ENCODE data around the gene NEURL1B.
"Not testable (repeated sequence)": the region's sequence is repeated elsewhere in the genome, so short reads cannot be mapped to it uniquely, and the experiment has no call there.

Gene NEURL1B

DNA sequence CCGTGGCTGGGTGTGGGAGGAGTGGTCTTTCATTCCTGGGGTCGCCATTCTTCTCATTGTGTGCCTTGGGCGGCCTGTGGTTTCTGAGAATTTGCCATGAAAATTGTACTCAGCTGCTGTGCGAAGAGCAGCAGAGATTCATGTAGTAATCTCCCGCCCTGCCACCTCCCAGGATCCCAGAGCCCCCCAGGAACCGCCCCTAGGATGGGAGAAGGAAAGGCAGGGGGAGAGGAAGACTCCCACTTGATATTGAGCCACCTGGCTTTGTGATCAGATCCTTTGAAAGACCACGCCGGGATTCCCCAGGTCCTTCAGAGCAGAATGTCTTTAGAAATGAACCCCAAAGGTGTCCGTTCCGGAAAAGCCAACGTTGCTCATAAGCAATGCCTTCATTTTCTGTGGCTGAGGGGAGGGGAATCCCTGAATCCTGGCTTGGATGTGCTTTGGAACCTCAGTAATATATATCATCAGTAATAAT, 27.6 kb downstream of the NEURL1B start:
- H3K9ac ChIP-seq (ENCODE audit: low read length): no peak overlapping the region
- no peaks in the 10 kb centered on the region for H3K4me1 ChIP-seq (ENCODE audit: control insufficient read depth, insufficient read depth, low read length)
- no peaks in the 10 kb centered on the region for H3K27me3 ChIP-seq (ENCODE audit: control insufficient read depth, insufficient read depth, low read length)
- no peak overlapping the region for H3K4me3 ChIP-seq (ENCODE audit: low read depth, low read length)
- H3K36me3 ChIP-seq (ENCODE audit: control insufficient read depth, insufficient read depth, low read length): no peaks in the 10 kb centered on the region
- H3K27ac ChIP-seq (ENCODE audit: low read depth, low read length): no peak overlapping the region
- H3K9me3 ChIP-seq (ENCODE audit: control insufficient read depth, insufficient read depth, low read depth, low read length): no peaks in the 10 kb centered on the region

DNA sequence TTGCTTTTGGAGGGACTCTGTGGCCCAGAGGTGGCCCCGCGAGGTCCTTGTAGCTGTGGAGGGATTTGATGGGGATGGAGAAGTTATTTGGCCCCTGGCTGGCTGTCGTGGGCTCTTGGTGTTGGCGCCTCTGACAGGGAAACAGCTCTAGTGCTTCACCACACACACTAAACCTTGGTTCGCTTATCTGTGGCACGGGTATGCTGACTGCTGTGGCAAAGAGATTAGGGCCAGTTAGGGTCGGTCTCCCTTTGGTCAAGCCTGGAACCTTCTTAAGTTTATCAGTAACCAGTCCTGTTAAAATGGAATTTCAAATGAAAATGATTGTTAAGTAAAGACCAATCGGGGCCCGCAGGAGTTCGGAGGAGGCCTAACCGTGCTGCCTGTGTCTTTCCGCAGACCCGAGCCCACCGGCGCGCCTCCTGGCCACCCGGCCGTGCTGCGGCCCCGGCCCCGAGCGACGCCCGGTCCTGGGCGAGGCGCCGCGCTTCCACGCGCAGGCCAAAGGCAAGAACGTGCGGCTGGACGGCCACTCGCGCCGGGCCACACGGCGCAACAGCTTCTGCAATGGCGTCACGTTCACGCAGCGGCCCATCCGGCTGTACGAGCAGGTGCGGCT, 28.4 kb downstream of the NEURL1B start:
- H3K4me1 ChIP-seq (ENCODE audit: control insufficient read depth, insufficient read depth, low read length): no peaks in the 10 kb centered on the region
- no peak overlapping the region for H3K9ac ChIP-seq (ENCODE audit: low read length)
- H3K27ac ChIP-seq (ENCODE audit: low read depth, low read length): no peak overlapping the region
- no peaks in the 10 kb centered on the region for H3K36me3 ChIP-seq (ENCODE audit: control insufficient read depth, insufficient read depth, low read length)
- no peak overlapping the region for H3K4me3 ChIP-seq (ENCODE audit: low read depth, low read length)
- H3K9me3 ChIP-seq (ENCODE audit: control insufficient read depth, insufficient read depth, low read depth, low read length): no peaks in the 10 kb centered on the region
- no peaks in the 10 kb centered on the region for H3K27me3 ChIP-seq (ENCODE audit: control insufficient read depth, insufficient read depth, low read length)

- Histone ChIP-seq H3K27ac (ENCODE audit: low read depth, low read length) (no peak overlapping the region), H3K9ac (ENCODE audit: low read length) (no peak overlapping the region), H3K4me3 (ENCODE audit: low read depth, low read length) (no peak overlapping the region), H3K4me1 (ENCODE audit: control insufficient read depth, insufficient read depth, low read length) (no peaks in the 10 kb centered on the region), H3K27me3 (ENCODE audit: control insufficient read depth, insufficient read depth, low read length) (no peaks in the 10 kb centered on the region), H3K9me3 (ENCODE audit: control insufficient read depth, insufficient read depth, low read depth, low read length) (no peaks in the 10 kb centered on the region), H3K36me3 (ENCODE audit: control insufficient read depth, insufficient read depth, low read length) (no peaks in the 10 kb centered on the region)
Measured at GRCh38 chr5:172670005-172670402, 28.9 kb downstream of the NEURL1B start.

DNA sequence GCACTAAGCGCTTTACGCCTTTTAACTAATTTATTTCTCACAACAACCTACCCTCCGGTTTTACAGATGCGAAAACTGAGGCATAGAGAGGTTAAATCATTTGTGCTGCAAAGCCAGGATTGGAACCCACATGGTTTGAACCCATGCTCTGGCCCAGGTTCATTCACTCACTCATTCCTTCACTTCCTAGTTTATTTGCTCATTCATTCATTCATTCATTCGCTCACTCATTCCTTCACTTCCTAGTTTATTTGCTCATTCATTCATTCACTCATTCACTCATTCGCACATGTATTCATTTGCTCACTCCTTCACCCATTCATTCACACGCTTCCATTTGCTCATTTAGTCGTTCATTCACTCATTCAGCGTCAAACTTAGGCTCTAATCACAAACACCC, 29.4 kb downstream of the NEURL1B start:
- Histone ChIP-seq H3K9me3 (ENCODE audit: control insufficient read depth, insufficient read depth, low read depth, low read length) (no peaks in the 10 kb centered on the region), H3K4me1 (ENCODE audit: control insufficient read depth, insufficient read depth, low read length) (no peaks in the 10 kb centered on the region), H3K36me3 (ENCODE audit: control insufficient read depth, insufficient read depth, low read length) (no peaks in the 10 kb centered on the region), H3K27me3 (ENCODE audit: control insufficient read depth, insufficient read depth, low read length) (no peaks in the 10 kb centered on the region), H3K4me3 (ENCODE audit: low read depth, low read length) (no peak overlapping the region), H3K9ac (ENCODE audit: low read length) (no peak overlapping the region), H3K27ac (ENCODE audit: low read depth, low read length) (no peak overlapping the region)

- no peaks in the 10 kb centered on the region for H3K36me3 ChIP-seq (ENCODE audit: control insufficient read depth, insufficient read depth, low read length)
- no peaks in the 10 kb centered on the region for H3K4me1 ChIP-seq (ENCODE audit: control insufficient read depth, insufficient read depth, low read length)
- no peak overlapping the region for H3K9ac ChIP-seq (ENCODE audit: low read length)
Measured at GRCh38 chr5:172671091-172671490, 30.0 kb downstream of the NEURL1B start.

GRCh38 chr5:172672681-172673080, 31.6 kb downstream of the NEURL1B start:
- no peaks in the 10 kb centered on the region for H3K36me3 ChIP-seq (ENCODE audit: control insufficient read depth, insufficient read depth, low read length)
- no peaks in the 10 kb centered on the region for H3K27me3 ChIP-seq (ENCODE audit: control insufficient read depth, insufficient read depth, low read length)
- no peak overlapping the region for H3K27ac ChIP-seq (ENCODE audit: low read depth, low read length)
- H3K9me3 ChIP-seq (ENCODE audit: control insufficient read depth, insufficient read depth, low read depth, low read length): no peaks in the 10 kb centered on the region
- H3K4me3 ChIP-seq (ENCODE audit: low read depth, low read length): no peak overlapping the region
- H3K4me1 ChIP-seq (ENCODE audit: control insufficient read depth, insufficient read depth, low read length): 0 out of 2 replicates have a peak, but pooled peaks cover 6% of the 10 kb centered on the region
- H3K9ac ChIP-seq (ENCODE audit: low read length): no peak overlapping the region

More at GRCh38 chr5:172671091-172671490, 30.0 kb downstream of the NEURL1B start:
- no peak overlapping the region for H3K4me3 ChIP-seq (ENCODE audit: low read depth, low read length)
- no peaks in the 10 kb centered on the region for H3K27me3 ChIP-seq (ENCODE audit: control insufficient read depth, insufficient read depth, low read length)
- H3K27ac ChIP-seq (ENCODE audit: low read depth, low read length): no peak overlapping the region
- H3K9me3 ChIP-seq (ENCODE audit: control insufficient read depth, insufficient read depth, low read depth, low read length): no peaks in the 10 kb centered on the region

DNA sequence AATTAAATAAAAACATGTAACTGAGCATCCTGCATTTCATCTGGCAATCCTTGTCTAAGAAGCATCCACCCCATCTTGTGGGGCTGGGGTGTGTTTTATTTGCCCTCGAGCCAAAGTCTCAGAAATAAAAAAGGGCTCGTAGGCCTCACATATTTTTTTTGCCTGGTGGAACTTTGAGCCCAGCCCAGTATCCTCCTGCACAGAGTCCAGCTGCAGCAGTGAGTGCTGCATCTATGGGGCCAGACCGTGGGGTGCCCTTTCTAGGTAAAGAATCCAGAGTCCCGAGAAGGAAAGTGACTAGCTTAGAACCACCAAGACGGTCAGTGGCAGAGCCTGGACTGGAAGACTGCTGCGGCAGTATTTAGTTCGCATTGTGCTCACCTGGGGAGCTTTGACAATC, 33.1 kb downstream of the NEURL1B start:
- Histone ChIP-seq H3K9me3 (ENCODE audit: control insufficient read depth, insufficient read depth, low read depth, low read length) (no peaks in the 10 kb centered on the region), H3K4me3 (ENCODE audit: low read depth, low read length) (no peak overlapping the region), H3K4me1 (ENCODE audit: control insufficient read depth, insufficient read depth, low read length) (0 out of 2 replicates have a peak, but pooled peaks cover 6% of the 10 kb centered on the region), H3K9ac (ENCODE audit: low read length) (no peak overlapping the region), H3K36me3 (ENCODE audit: control insufficient read depth, insufficient read depth, low read length) (no peaks in the 10 kb centered on the region), H3K27me3 (ENCODE audit: control insufficient read depth, insufficient read depth, low read length) (no peaks in the 10 kb centered on the region), H3K27ac (ENCODE audit: low read depth, low read length) (no peak overlapping the region)

DNA sequence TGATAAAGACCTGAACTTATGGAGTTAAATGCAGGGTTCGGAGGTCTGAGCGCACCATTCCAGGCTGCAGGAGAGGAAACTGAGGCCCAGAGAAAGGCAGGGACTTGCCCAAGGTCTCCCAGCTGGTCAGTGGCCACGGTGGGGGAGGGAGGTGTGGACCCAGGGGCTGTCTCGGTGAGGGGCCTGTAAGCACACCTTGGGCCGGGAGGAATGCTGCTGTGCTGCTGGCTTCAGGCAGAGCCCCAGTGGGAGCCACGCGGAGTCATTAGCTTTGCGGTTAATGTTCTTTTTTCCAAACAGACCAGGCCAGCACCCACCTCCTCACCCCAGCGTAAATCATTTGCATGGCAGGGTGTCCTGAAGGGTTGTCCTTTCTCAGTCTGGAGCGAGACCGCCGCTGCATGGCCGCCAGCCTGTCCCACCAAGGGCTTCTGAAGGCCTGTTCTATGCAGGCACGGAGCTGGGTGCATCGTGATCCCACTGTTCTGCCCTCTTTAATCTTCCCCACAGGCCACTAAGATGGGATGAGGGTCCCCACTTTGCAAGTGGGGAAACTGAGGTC, 35.9 kb downstream of the NEURL1B start:
- Histone ChIP-seq H3K9ac (ENCODE audit: low read length) (no peak overlapping the region), H3K27ac (ENCODE audit: low read depth, low read length) (no peak overlapping the region), H3K4me3 (ENCODE audit: low read depth, low read length) (no peak overlapping the region), H3K36me3 (ENCODE audit: control insufficient read depth, insufficient read depth, low read length) (no peaks in the 10 kb centered on the region), H3K9me3 (ENCODE audit: control insufficient read depth, insufficient read depth, low read depth, low read length) (no peaks in the 10 kb centered on the region), H3K27me3 (ENCODE audit: control insufficient read depth, insufficient read depth, low read length) (no peaks in the 10 kb centered on the region; the same call in 1 of the 2 replicates), H3K4me1 (ENCODE audit: control insufficient read depth, insufficient read depth, low read length) (peaks cover 15% of the 10 kb centered on the region; the same call in 1 of the 2 replicates)

GRCh38 chr5:172678362-172678874, 37.4 kb downstream of the NEURL1B start:
- H3K36me3 ChIP-seq (ENCODE audit: control insufficient read depth, insufficient read depth, low read length); H3K9me3 ChIP-seq (ENCODE audit: control insufficient read depth, insufficient read depth, low read depth, low read length); H3K27me3 ChIP-seq (ENCODE audit: control insufficient read depth, insufficient read depth, low read length); H3K27ac ChIP-seq (ENCODE audit: low read depth, low read length); H3K9ac ChIP-seq (ENCODE audit: low read length); H3K4me3 ChIP-seq (ENCODE audit: low read depth, low read length): not testable (repeated sequence)
- H3K4me1 ChIP-seq (ENCODE audit: control insufficient read depth, insufficient read depth, low read length): peaks cover 15% of the 10 kb centered on the region; the same call in 1 of the 2 replicates

- Histone ChIP-seq H3K9ac (ENCODE audit: low read length) (no peak overlapping the region), H3K27ac (ENCODE audit: low read depth, low read length) (no peak overlapping the region)
Measured at GRCh38 chr5:172678902-172679301, 37.8 kb downstream of the NEURL1B start.

GRCh38 chr5:172679628-172680212, 38.7 kb downstream of the NEURL1B start:
- H3K9ac ChIP-seq (ENCODE audit: low read length): no peak overlapping the region
- H3K4me3 ChIP-seq (ENCODE audit: low read depth, low read length): no peak overlapping the region
- H3K27me3 ChIP-seq (ENCODE audit: control insufficient read depth, insufficient read depth, low read length): peaks cover 16% of the 10 kb centered on the region
- H3K36me3 ChIP-seq (ENCODE audit: control insufficient read depth, insufficient read depth, low read length): no peaks in the 10 kb centered on the region
- H3K9me3 ChIP-seq (ENCODE audit: control insufficient read depth, insufficient read depth, low read depth, low read length): no peaks in the 10 kb centered on the region
- peaks cover 15% of the 10 kb centered on the region; the same call in 1 of the 2 replicates for H3K4me1 ChIP-seq (ENCODE audit: control insufficient read depth, insufficient read depth, low read length)
- H3K27ac ChIP-seq (ENCODE audit: low read depth, low read length): no peak overlapping the region

More at GRCh38 chr5:172678902-172679301, 37.8 kb downstream of the NEURL1B start:
- H3K4me1 ChIP-seq (ENCODE audit: control insufficient read depth, insufficient read depth, low read length): peaks cover 15% of the 10 kb centered on the region; the same call in 1 of the 2 replicates
- no peaks in the 10 kb centered on the region for H3K9me3 ChIP-seq (ENCODE audit: control insufficient read depth, insufficient read depth, low read depth, low read length)
- peaks cover 9% of the 10 kb centered on the region; the same call in 1 of the 2 replicates for H3K27me3 ChIP-seq (ENCODE audit: control insufficient read depth, insufficient read depth, low read length)
- H3K4me3 ChIP-seq (ENCODE audit: low read depth, low read length): no peak overlapping the region
- H3K36me3 ChIP-seq (ENCODE audit: control insufficient read depth, insufficient read depth, low read length): no peaks in the 10 kb centered on the region
